GM18526 (cell line): Measurements from ENCODE around the gene STAC2.
A peak's percentile ranks its signal among the peaks of the same experiment; 100 is the strongest.

ENCODE experiments used
- POLR2A ChIP-seq: IDR thresholded peaks from 3 replicates; pipeline ENCODE4 v1.6.1; 2011; ENCODE audit not compliant: insufficient read length; ENCODE audit errors: extremely low read depth

The STAC2 gene

DNA sequence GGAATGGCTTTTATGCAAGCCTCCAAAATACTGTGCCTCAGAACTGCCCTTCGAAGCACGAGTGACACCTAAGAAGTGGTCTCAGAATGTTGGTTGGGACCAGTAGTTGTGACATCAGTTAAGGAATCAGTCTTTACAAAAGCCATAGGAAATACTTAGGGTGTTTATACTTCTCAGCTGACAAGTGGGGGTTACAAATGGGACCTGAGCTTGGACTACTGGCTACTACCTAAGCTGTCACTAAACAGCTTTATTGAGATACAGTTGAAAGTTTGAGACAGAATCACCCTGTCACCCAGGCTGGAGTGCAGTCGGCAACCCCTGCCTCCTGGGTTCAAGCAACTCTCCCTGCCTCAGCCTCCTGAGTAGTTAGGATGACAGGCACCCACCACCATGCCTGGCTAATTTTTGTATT is 20.6 kb downstream of the STAC2 start:
- TF ChIP-seq POLR2A, result no peak

- TF ChIP-seq POLR2A, result no peak
Observed at GRCh38 chr17:39204245-39204644, 21.5 kb downstream of the STAC2 start.

DNA sequence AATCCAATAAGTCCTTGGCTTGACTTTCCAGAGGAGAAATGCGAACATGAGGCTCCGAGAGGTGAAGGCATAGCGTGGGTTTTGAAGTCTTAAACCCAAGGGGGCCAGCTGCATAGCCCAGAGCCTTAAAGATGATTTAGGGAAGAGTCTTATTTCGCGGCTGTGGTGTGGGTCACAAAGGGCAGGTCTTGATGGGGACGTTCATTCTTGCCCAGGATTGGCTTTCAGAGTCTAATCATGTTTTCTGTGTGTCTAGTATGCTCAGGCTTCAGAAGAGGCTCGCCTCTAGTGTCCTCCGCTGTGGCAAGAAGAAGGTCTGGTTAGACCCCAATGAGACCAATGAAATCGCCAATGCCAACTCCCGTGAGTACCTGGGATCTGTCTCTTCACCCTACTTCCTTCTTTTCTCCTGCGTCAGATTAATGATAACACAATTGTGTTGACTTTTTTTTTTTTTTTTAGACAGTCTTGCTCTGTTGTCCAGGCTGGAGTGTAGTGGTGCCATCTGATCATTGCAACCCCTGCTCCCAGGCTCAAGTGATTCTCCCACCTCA is 24.7 kb downstream of the STAC2 start:
- TF ChIP-seq POLR2A, result no peak

GRCh38 chr17:39200070-39200879 is 25.5 kb downstream of the STAC2 start, which contains the start of gene RPL19:
TSS of gene RPL19 (plus strand) at chr17:39200283. CDS start at chr17:39200345, 62 bp downstream.
- peak; percentile 97 for TF ChIP-seq POLR2A

- no peak for TF ChIP-seq POLR2A
Observed at GRCh38 chr17:39199820-39200069, 26.0 kb downstream of the STAC2 start.

- no peak for TF ChIP-seq POLR2A
Observed at GRCh38 chr17:39198186-39198566, 27.6 kb downstream of the STAC2 start.

- TF ChIP-seq POLR2A, result peak; percentile 63
Observed at GRCh38 chr17:39197380-39198185, 28.2 kb downstream of the STAC2 start, which contains the start of gene CACNB1. TSS of gene CACNB1 (minus strand) at chr17:39197669. CDS start at chr17:39197495, 174 bp downstream.

DNA sequence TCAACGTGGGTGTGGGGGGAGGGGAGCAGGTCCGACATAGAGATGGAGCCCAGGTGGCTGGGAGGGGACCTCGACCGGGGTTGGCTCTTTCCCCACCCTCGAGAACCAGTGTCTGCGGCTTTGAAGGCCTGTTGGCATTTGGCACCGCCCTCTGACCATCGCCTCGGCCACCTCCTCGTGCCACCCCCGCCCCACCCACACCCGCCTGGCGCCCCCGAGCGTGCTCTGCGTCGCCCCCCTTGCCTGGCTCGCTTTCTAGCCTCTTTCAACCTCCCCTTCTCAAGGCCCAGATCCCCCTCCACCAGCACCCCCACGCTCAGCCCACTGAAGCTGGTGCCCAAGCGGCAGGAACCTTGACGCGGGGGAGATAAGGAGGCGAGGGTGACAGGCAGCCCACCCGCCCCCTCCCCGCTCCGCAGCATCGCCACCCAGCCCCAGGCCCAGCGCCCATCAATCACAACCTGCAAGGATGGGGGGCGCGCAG is 28.9 kb downstream of the STAC2 start:
- TF ChIP-seq POLR2A, result no peak

GRCh38 chr17:39196241-39196807 is 29.4 kb downstream of the STAC2 start:
- no peak for TF ChIP-seq POLR2A

DNA sequence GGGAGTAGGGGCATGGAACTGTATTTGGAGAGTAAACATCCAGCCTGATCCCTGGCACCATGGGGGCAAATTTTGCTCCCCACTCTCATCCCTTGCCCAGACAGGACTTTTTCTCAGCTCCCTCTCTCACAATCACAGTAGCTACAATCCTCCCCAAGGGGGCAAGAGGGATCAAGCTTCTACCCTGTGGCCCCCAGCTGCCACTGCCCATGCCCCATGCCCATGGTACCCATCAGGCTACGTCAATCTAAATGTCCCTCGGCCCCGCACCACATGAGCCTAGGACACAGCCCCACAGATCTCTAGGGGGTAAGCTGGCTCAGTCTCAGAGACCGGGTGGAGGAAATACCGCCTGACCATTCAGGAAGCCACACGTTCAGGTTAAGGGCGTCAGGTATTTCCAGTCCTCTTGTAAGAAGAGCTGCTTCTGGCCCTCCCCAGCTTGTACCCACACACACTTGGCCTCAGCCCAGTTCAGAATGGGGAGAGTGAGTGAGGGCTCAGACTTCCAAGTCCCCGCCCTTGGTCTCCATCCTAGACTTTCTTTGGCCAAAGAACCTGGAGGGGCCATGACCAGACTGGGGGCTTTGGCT is 30.1 kb downstream of the STAC2 start:
- no peak for TF ChIP-seq POLR2A

- no peak for TF ChIP-seq POLR2A
Observed at GRCh38 chr17:39194985-39195524, 30.7 kb downstream of the STAC2 start.

GRCh38 chr17:39194089-39194984 is 31.4 kb downstream of the STAC2 start:
- TF ChIP-seq POLR2A, result no peak

- TF ChIP-seq POLR2A, result no peak
Observed at GRCh38 chr17:39193346-39193745, 32.4 kb downstream of the STAC2 start.

- TF ChIP-seq POLR2A, result no peak
Observed at GRCh38 chr17:39192901-39193300, 32.8 kb downstream of the STAC2 start.

- TF ChIP-seq POLR2A, result no peak
Observed at GRCh38 chr17:39191750-39192510, 33.8 kb downstream of the STAC2 start.
